ENCODE data around the gene UBAC2.
A peak's percentile ranks its signal among the peaks of the same experiment; 100 is the strongest.

The UBAC2 gene

DNA sequence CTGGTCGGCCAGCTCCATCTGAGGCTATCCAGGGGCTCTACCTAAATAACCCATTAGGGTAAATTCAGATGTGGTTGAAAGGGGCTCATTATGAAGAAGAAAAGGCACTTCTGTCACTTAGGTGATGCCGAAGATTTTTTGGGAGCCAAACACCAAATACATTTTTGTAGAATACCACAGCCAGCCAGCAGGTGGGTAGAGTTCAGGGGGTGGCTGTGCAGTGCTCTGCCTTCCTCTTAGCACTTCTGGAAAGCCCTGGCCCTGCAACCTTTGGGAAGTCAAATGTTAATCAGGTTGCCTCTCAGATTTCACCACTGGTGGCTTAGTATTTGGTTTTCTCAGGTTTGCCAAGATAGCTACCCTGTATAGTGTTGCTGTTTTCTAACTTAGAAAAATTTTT lies 76.1 kb downstream of the UBAC2 start:
- Histone ChIP-seq H3K36me3 (ENCODE audit: control insufficient read depth in 2 of 2, insufficient read depth in 2 of 2, low read length in 2 of 2) (peaks cover 0 to 4% of the 10 kb centered on the region in 2 donors), H3K4me3 (ENCODE audit: low read length in 2 of 2) (no peak overlapping the region), H3K27me3 (ENCODE audit: control insufficient read depth in 2 of 2, insufficient read depth in 2 of 2, low read length in 2 of 2) (no peaks in the 10 kb centered on the region), H3K9ac (ENCODE audit: low read depth in 1 of 2, low read length in 2 of 2) (no peak overlapping the region), H3K27ac (ENCODE audit: low read depth in 2 of 2, low read length in 2 of 2) (no peak overlapping the region), H3K4me1 (ENCODE audit: control insufficient read depth in 2 of 2, insufficient read depth in 2 of 2, low read length in 2 of 2) (peaks cover 10 to 21% of the 10 kb centered on the region in 2 donors), H3K9me3 (ENCODE audit: control insufficient read depth in 2 of 2, low read length in 2 of 2) (no peaks in the 10 kb centered on the region)

DNA sequence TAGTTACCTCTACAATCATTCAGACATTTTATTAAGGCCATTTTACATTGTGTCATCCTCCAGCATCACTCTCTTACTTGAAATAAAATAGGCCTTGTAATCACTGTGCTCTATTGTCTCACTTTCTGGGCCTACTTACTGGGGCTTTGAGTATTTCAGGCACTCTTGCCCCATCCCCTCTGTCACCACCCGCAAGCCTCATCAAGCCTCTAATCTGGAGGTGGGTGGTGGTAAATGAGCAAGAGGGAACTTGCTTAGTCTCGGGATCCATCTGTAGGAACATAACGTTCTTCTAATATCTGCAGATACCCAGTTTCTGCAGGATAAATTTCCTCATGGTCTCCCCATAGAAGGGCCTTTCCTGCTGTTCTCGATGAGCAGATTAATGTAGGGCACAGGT lies 77.0 kb downstream of the UBAC2 start:
- no peaks in the 10 kb centered on the region for H3K9me3 ChIP-seq (ENCODE audit: control insufficient read depth in 2 of 2, low read length in 2 of 2)
- no peak overlapping the region for H3K27ac ChIP-seq (ENCODE audit: low read depth in 2 of 2, low read length in 2 of 2)
- peaks cover 13 to 22% of the 10 kb centered on the region in 2 donors for H3K4me1 ChIP-seq (ENCODE audit: control insufficient read depth in 2 of 2, insufficient read depth in 2 of 2, low read length in 2 of 2)
- no peak overlapping the region for H3K4me3 ChIP-seq (ENCODE audit: low read length in 2 of 2)
- no peaks in the 10 kb centered on the region for H3K27me3 ChIP-seq (ENCODE audit: control insufficient read depth in 2 of 2, insufficient read depth in 2 of 2, low read length in 2 of 2)
- peaks cover 0 to 4% of the 10 kb centered on the region in 2 donors for H3K36me3 ChIP-seq (ENCODE audit: control insufficient read depth in 2 of 2, insufficient read depth in 2 of 2, low read length in 2 of 2)
- no peak overlapping the region for H3K9ac ChIP-seq (ENCODE audit: low read depth in 1 of 2, low read length in 2 of 2)

DNA sequence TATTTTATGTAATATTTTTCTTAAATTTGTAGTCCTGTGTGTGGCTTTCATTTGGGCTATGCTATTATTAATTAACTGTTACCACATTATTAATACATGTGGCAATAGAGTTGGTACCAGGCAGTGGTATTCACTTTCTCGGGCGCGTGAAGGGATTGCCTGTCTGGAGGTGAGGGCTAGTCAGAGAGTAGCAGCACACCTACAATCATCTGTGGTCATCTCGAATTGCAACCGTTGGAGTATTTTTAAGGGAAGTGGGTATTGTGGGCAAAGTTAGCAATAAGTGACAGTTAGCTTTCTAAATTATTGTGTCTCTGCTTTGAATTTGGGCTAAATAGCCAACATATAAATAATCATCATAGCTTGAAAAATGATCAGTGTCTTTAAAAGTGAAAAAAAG lies 77.5 kb downstream of the UBAC2 start:
- H3K9ac ChIP-seq (ENCODE audit: low read depth in 1 of 2, low read length in 2 of 2) = no peak overlapping the region
- H3K4me1 ChIP-seq (ENCODE audit: control insufficient read depth in 2 of 2, insufficient read depth in 2 of 2, low read length in 2 of 2) = peaks cover 17 to 27% of the 10 kb centered on the region in 2 donors
- H3K36me3 ChIP-seq (ENCODE audit: control insufficient read depth in 2 of 2, insufficient read depth in 2 of 2, low read length in 2 of 2) = peaks cover 0 to 4% of the 10 kb centered on the region in 2 donors
- H3K4me3 ChIP-seq (ENCODE audit: low read length in 2 of 2) = no peak overlapping the region
- no peak overlapping the region for H3K27ac ChIP-seq (ENCODE audit: low read depth in 2 of 2, low read length in 2 of 2)
- no peaks in the 10 kb centered on the region for H3K27me3 ChIP-seq (ENCODE audit: control insufficient read depth in 2 of 2, insufficient read depth in 2 of 2, low read length in 2 of 2)
- H3K9me3 ChIP-seq (ENCODE audit: control insufficient read depth in 2 of 2, low read length in 2 of 2) = no peaks in the 10 kb centered on the region

DNA sequence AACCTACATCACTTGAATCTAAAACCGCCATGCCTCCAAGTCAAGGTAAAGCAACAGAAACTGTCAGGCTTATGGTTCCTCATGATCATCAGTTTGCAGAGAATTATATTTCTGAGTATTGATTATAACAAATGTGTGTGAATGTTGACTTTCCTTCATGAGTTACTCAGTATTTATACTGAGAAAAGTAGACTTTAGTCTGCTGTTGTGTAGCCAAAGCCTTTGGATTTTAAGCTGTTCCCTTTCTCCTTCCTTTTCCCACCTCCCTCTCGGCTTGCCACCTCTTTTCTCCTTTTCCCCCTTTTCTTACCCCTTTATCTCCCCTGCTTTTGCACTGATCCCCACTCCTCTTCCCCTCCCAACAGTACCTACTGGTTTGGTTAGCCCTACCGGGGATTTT lies 78.2 kb downstream of the UBAC2 start:
- peaks cover 17 to 27% of the 10 kb centered on the region in 2 donors for H3K4me1 ChIP-seq (ENCODE audit: control insufficient read depth in 2 of 2, insufficient read depth in 2 of 2, low read length in 2 of 2)
- H3K27ac ChIP-seq (ENCODE audit: low read depth in 2 of 2, low read length in 2 of 2) = no peak overlapping the region
- no peak overlapping the region for H3K9ac ChIP-seq (ENCODE audit: low read depth in 1 of 2, low read length in 2 of 2)
- no peaks in the 10 kb centered on the region for H3K27me3 ChIP-seq (ENCODE audit: control insufficient read depth in 2 of 2, insufficient read depth in 2 of 2, low read length in 2 of 2)
- H3K9me3 ChIP-seq (ENCODE audit: control insufficient read depth in 2 of 2, low read length in 2 of 2) = no peaks in the 10 kb centered on the region
- peaks cover 0 to 4% of the 10 kb centered on the region in 2 donors for H3K36me3 ChIP-seq (ENCODE audit: control insufficient read depth in 2 of 2, insufficient read depth in 2 of 2, low read length in 2 of 2)
- no peak overlapping the region for H3K4me3 ChIP-seq (ENCODE audit: low read length in 2 of 2)

DNA sequence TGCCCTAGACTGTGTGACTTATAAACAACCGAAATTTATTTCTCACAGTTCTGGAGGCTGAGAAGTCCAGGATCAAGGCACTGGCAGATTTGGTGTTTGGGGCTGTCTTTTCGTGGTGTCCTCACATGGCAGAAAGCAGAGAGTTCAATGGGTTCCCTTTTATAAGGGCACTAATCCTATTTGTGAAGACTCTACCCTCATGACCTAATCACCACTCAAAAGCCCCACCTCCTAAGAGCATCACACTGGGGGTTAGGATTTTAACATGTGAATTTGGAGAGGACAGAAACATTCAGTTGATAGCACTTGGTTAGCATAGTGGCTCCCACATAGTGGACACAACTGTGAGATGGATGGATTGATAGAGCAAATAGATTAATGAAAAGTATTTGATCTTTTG lies 79.0 kb downstream of the UBAC2 start:
- Histone ChIP-seq H3K9me3 (ENCODE audit: control insufficient read depth in 2 of 2, low read length in 2 of 2) (no peaks in the 10 kb centered on the region), H3K9ac (ENCODE audit: low read depth in 1 of 2, low read length in 2 of 2) (no peak overlapping the region), H3K27ac (ENCODE audit: low read depth in 2 of 2, low read length in 2 of 2) (peak overlapping the region; percentile 61 to 72), H3K36me3 (ENCODE audit: control insufficient read depth in 2 of 2, insufficient read depth in 2 of 2, low read length in 2 of 2) (peaks cover 0 to 4% of the 10 kb centered on the region in 2 donors), H3K4me1 (ENCODE audit: control insufficient read depth in 2 of 2, insufficient read depth in 2 of 2, low read length in 2 of 2) (peaks cover 20 to 27% of the 10 kb centered on the region in 2 donors), H3K4me3 (ENCODE audit: low read length in 2 of 2) (no peak overlapping the region), H3K27me3 (ENCODE audit: control insufficient read depth in 2 of 2, insufficient read depth in 2 of 2, low read length in 2 of 2) (no peaks in the 10 kb centered on the region)

DNA sequence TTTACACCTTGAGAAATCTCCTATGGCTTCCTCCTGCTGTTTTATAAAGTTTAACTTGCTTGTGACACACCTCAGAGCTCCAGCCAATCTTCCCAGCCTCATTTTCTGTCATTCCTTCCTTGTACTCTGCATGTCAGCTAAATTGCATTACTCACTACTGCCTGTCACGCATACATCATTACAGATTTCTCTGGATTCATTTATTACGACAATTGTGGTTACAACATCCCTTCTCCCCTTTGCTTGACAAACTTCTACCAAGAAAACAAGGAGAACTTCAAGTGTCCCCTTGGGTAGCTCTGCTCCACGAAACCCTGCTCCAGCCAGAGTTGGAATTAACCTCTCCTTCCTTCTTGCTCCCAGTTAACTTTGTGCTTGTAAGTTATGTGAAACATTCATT lies 79.5 kb downstream of the UBAC2 start:
- Histone ChIP-seq H3K27ac (ENCODE audit: low read depth in 2 of 2, low read length in 2 of 2) (peak overlapping the region; percentile 65 to 72), H3K36me3 (ENCODE audit: control insufficient read depth in 2 of 2, insufficient read depth in 2 of 2, low read length in 2 of 2) (peaks cover 0 to 4% of the 10 kb centered on the region in 2 donors), H3K9me3 (ENCODE audit: control insufficient read depth in 2 of 2, low read length in 2 of 2) (no peaks in the 10 kb centered on the region), H3K9ac (ENCODE audit: low read depth in 1 of 2, low read length in 2 of 2) (peak overlapping the region in 1 of 2 donors; percentile 47), H3K27me3 (ENCODE audit: control insufficient read depth in 2 of 2, insufficient read depth in 2 of 2, low read length in 2 of 2) (no peaks in the 10 kb centered on the region), H3K4me1 (ENCODE audit: control insufficient read depth in 2 of 2, insufficient read depth in 2 of 2, low read length in 2 of 2) (peaks cover 22 to 27% of the 10 kb centered on the region in 2 donors), H3K4me3 (ENCODE audit: low read length in 2 of 2) (no peak overlapping the region)

DNA sequence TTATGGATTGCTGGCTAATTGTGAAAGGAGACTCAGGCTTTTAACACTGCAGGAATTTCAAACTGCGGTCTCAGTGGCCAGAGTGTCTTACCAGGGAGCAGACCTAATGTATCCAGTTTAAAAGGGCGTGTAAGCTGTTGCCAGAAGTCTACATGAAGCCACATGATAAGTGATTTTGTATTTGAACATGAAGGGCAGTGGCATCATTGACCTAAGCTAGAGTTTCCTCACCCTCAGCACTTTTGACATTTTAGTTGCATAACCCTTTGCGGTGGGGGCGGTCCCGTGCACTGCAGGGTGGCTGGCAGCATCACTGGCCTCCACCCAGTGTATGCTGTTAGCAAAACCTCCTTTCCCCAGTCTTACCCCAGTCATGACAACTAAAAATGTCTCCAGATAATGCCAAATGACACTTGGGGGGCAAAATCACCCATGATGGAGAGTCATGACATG lies 81.2 kb downstream of the UBAC2 start:
- Histone ChIP-seq H3K9me3 (ENCODE audit: control insufficient read depth in 2 of 2, low read length in 2 of 2) (no peaks in the 10 kb centered on the region), H3K4me3 (ENCODE audit: low read length in 2 of 2) (peak overlapping the region in 1 of 2 donors; percentile 17), H3K9ac (ENCODE audit: low read depth in 1 of 2, low read length in 2 of 2) (peak overlapping the region in 1 of 2 donors; percentile 39), H3K27me3 (ENCODE audit: control insufficient read depth in 2 of 2, insufficient read depth in 2 of 2, low read length in 2 of 2) (no peaks in the 10 kb centered on the region), H3K36me3 (ENCODE audit: control insufficient read depth in 2 of 2, insufficient read depth in 2 of 2, low read length in 2 of 2) (no peaks in the 10 kb centered on the region), H3K4me1 (ENCODE audit: control insufficient read depth in 2 of 2, insufficient read depth in 2 of 2, low read length in 2 of 2) (peaks cover 22 to 32% of the 10 kb centered on the region in 2 donors), H3K27ac (ENCODE audit: low read depth in 2 of 2, low read length in 2 of 2) (peak overlapping the region; percentile 67 to 77)

DNA sequence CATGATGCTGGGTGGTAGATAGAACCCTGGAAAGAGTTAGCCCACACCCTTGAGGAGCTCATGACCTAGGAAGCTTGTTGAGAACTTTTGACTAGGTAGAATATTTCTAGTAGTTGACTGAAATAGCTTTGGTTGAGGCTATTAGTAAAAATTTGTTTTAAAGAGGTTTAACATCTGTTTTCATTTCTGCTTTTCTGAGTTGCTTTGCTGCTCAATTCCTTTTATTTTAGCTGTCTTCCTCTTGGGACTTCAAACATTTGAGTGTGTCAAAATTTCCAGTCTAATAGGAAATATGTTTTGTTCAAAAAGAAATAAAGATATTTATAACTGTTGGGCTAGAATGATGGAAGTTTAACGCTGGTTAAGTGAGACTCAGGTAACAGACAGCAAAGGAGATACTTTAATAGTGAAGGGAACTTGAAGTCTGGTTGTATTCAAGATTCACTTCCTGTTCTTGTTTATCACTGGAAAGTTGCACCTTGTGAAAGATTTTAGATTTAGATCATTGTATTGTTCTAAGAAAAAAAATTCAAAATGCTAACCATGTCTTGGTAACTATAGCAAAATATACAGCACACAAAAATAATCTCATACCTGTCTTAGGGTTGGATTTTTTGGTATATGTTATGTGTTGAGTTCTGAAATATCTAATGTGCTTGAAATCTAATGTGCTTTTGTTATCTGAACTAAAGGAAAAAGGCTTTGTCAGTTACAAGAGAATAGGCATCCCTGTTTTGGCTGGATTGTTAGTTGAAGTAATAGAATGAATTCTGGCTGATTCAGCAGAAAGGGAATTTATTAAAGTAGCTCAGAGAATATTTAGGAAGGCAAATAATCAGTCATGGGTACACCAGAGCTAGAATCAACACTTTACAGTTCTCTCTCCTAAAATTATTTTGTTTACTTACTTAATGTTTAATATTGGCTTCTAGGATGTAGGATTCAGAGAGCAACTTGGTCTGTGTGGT lies 81.9 kb downstream of the UBAC2 start:
- peaks cover 0 to under 1% of the 10 kb centered on the region in 2 donors for H3K36me3 ChIP-seq (ENCODE audit: control insufficient read depth in 2 of 2, insufficient read depth in 2 of 2, low read length in 2 of 2)
- H3K4me1 ChIP-seq (ENCODE audit: control insufficient read depth in 2 of 2, insufficient read depth in 2 of 2, low read length in 2 of 2) = peaks cover 22 to 32% of the 10 kb centered on the region in 2 donors
- H3K27ac ChIP-seq (ENCODE audit: low read depth in 2 of 2, low read length in 2 of 2) = peak overlapping the region; percentile 67 to 77

DNA sequence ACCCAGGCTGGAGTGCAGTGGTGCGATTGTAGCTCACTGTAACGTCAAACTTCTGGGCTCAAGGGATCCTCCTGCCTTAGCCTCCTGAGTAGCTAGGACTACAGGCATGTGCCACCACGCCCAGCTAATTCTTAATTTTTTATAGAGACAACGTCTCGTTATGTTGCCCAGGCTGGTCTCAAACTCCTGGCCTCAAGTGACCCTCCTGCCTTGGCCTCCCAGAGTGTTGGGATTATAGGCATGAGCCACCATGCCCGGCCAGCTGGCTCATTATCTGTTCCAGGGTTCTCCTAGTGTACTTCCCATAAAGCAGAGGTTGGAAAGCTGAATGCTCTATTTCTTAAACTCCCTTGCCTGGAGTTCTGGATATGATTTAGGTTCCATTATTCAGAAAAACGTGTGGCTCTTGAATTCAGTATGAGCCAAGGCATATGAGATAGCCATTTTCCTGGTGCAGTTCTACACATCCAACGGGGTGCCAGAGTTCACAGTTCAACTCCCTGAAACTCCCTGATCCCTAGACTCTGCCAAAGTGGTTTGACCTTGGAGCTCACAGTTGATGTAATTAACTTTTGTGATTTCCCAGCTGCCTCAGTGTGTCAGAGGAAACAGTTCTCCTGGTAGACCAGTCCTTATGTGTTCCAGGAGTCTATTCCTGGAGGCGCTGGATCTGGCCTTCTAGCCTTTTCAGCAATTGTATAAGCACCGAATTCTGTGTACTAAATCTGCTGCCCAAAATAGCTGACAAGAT lies 85.0 kb downstream of the UBAC2 start:
- Histone ChIP-seq H3K27ac (ENCODE audit: low read depth in 2 of 2, low read length in 2 of 2) (peak overlapping the region; percentile 21 to 29), H3K9me3 (ENCODE audit: control insufficient read depth in 2 of 2, low read length in 2 of 2) (no peaks in the 10 kb centered on the region), H3K27me3 (ENCODE audit: control insufficient read depth in 2 of 2, insufficient read depth in 2 of 2, low read length in 2 of 2) (no peaks in the 10 kb centered on the region), H3K36me3 (ENCODE audit: control insufficient read depth in 2 of 2, insufficient read depth in 2 of 2, low read length in 2 of 2) (peaks cover 2 to 3% of the 10 kb centered on the region in 2 donors), H3K4me3 (ENCODE audit: low read length in 2 of 2) (no peak overlapping the region), H3K4me1 (ENCODE audit: control insufficient read depth in 2 of 2, insufficient read depth in 2 of 2, low read length in 2 of 2) (peaks cover 15 to 17% of the 10 kb centered on the region in 2 donors), H3K9ac (ENCODE audit: low read depth in 1 of 2, low read length in 2 of 2) (no peak overlapping the region)

More for the DNA sequence above, 81.9 kb downstream of the UBAC2 start:
- peak overlapping the region in 1 of 2 donors; percentile 17 for H3K4me3 ChIP-seq (ENCODE audit: low read length in 2 of 2)
- H3K27me3 ChIP-seq (ENCODE audit: control insufficient read depth in 2 of 2, insufficient read depth in 2 of 2, low read length in 2 of 2) = no peaks in the 10 kb centered on the region
- H3K9me3 ChIP-seq (ENCODE audit: control insufficient read depth in 2 of 2, low read length in 2 of 2) = no peaks in the 10 kb centered on the region
- no peak overlapping the region for H3K9ac ChIP-seq (ENCODE audit: low read depth in 1 of 2, low read length in 2 of 2)

DNA sequence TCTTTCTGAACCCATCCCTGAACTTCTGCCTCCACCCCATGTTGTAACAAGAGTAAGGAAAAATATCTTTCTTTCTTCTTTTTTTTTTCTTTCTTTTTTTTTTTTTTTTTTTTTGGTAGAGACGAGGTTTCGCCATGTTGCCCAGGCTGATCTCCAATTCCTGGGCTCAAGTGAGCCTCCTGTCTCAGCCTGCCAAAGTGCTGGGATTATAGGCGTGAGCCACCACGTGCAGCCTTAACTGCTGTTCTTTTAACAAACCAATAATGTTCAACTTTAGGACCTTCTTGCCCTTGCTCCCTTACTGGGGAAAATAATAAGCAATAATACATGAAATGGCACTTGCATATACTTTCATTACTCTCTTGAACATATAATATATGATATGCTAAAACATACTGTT lies 86.9 kb downstream of the UBAC2 start:
- Histone ChIP-seq H3K27me3 (ENCODE audit: control insufficient read depth in 2 of 2, insufficient read depth in 2 of 2, low read length in 2 of 2) (no peaks in the 10 kb centered on the region), H3K4me1 (ENCODE audit: control insufficient read depth in 2 of 2, insufficient read depth in 2 of 2, low read length in 2 of 2) (peaks cover 8 to 10% of the 10 kb centered on the region in 2 donors), H3K4me3 (ENCODE audit: low read length in 2 of 2) (no peak overlapping the region), H3K27ac (ENCODE audit: low read depth in 2 of 2, low read length in 2 of 2) (no peak overlapping the region), H3K9ac (ENCODE audit: low read depth in 1 of 2, low read length in 2 of 2) (no peak overlapping the region), H3K9me3 (ENCODE audit: control insufficient read depth in 2 of 2, low read length in 2 of 2) (no peaks in the 10 kb centered on the region), H3K36me3 (ENCODE audit: control insufficient read depth in 2 of 2, insufficient read depth in 2 of 2, low read length in 2 of 2) (peaks cover 2 to 3% of the 10 kb centered on the region in 2 donors)
